ENCODE data around the gene RADIL.

The RADIL gene

GRCh38 chr7:4832711-4833110 is 50.8 kb downstream of the RADIL start:
- DNase-seq (ENCODE audit: insufficient read length, low spot score) (no peak), FAIRE-seq (no peak)

DNA sequence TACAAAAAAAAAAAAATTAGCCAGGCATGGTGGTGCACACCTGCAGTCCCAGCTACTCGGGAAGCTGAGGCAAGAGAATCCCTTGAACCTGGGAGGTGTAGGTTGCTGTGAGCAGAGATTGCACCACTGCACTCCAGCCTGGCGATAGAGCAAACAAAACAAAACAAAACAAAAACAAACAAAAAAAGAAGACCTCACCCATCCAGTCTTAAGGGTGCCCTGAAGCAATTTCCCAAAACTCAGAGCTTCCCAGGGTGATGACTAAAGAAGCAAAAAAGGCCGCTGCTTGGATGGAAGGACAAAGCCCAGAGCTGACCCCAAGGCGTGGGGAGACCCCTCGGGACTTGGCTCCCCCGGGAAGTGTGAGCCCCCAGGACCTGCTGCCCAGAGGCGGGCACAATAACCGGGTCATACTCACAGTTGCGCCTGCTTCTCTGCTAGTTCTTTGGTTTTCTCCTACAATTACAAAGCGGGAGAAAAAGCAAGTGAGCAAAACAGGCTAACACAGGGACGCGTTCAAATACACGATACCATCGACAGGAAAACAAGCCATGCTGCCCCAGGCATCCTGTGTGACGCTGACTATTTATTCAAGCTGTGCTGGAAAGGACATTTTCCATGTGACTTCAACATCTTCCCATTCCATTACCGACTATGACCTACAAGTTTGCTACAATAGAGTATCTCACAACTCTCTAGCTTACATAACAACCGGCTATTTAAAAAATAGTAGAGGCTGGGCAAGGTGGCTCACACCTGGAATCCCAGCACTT is 51.6 kb downstream of the RADIL start:
- no peak for FAIRE-seq

GRCh38 chr7:4830176-4830575 is 53.3 kb downstream of the RADIL start:
- DNase-seq (ENCODE audit: insufficient read length, low spot score) = peak; percentile 69
- peak; percentile 89 for FAIRE-seq

More for the DNA sequence above, 51.6 kb downstream of the RADIL start:
- no peak for DNase-seq (ENCODE audit: insufficient read length, low spot score)

GRCh38 chr7:4828720-4829383 is 54.7 kb downstream of the RADIL start:
- FAIRE-seq = no peak

DNA sequence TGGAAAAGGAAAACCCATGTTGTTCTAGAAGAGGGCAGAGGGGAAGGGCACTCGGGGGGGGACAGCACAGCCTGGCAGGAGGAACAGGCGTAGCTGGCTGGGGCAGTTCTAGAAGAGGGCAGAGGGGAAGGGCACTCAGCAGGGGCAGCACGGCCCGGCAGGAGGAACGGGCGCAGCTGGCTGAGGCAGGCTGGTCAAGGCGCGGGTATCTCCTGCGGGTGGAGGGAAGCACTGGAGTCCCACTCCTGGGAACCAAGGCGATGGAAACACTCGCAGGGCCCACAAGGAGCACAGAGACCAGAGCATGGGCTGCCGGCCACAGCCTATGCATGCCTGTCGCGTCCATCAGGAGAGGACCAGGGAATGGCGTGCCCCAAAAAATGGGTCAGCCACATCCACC is 58.4 kb downstream of the RADIL start:
- FAIRE-seq = no peak
- no peak for DNase-seq (ENCODE audit: insufficient read length, low spot score)

More at GRCh38 chr7:4828720-4829383, 54.7 kb downstream of the RADIL start:
- DNase-seq (ENCODE audit: insufficient read length, low spot score) = no peak

- DNase-seq (ENCODE audit: insufficient read length, low spot score) = no peak
- FAIRE-seq = no peak
These were observed 59.3 kb downstream of the RADIL start for GRCh38 chr7:4824120-4824775.

GRCh38 chr7:4823441-4824119 is 59.9 kb downstream of the RADIL start:
- DNase-seq (ENCODE audit: insufficient read length, low spot score) (no peak), FAIRE-seq (peak; percentile 46)

DNA sequence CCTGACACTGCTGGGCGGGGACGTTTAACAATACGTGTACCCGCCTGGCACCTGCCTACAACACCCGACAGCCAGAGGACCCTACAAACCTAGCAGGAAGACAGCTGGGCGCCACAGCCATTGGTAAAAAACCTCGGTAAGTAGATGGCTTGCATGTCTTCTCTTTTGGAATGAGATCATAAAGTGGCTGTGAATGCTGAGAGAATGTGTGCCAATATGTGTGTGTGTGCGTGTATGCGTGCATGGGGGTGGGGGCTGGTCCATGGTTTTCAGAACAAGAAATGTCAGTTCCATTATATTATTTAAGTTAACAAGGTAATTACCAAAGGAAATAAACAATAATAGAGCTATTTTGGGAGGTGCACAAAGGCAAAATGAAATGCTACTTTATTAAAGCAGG is 60.8 kb downstream of the RADIL start:
- FAIRE-seq = no peak
- DNase-seq (ENCODE audit: insufficient read length, low spot score) = no peak

- FAIRE-seq = no peak
- no peak for DNase-seq (ENCODE audit: insufficient read length, low spot score)
These were observed 62.5 kb downstream of the RADIL start for GRCh38 chr7:4820967-4821471.

GRCh38 chr7:4820405-4820966 is 63.0 kb downstream of the RADIL start:
- FAIRE-seq (no peak), DNase-seq (ENCODE audit: insufficient read length, low spot score) (no peak)

DNA sequence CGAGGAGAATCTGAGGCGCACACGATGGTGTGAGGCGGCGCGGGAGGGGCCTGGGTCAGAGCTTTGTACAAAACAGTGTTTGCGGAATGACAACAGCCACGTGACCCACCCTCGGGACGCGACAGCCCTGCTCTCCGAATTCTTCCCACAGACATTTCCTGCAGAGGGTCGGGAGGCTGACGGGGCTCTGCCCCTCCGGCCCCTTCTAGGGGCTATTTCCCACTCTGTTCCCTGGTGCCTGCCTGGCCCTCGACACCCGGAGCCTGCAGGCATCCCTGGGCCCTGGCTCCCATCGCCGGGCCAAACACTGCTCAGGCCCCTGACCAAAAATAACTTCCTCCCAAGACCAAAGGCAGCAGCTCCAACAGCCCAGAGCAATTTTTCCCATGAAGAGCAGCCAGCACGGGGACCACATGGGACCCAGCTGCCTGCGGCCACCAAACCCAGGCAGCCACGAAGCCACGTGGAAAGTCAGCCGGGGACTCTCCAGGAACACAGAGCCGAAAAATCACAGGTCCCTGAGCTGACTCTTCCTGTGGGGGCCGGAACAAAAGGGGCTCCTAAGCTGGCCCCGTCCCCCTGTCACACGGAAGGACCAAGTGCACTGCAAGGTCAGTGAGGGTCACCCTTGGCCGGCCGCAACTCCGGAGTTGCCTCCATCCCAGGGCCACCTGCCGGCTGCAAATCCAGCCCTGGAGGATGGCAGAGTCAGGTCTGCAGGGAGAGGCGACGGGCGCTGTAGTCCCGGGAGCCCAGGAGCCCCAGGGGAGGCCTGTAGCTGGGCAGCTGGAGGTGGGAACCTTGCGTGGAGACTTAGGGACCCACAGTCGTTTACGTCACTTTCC is 63.7 kb downstream of the RADIL start:
- no peak for FAIRE-seq
- DNase-seq (ENCODE audit: insufficient read length, low spot score) = no peak

DNA sequence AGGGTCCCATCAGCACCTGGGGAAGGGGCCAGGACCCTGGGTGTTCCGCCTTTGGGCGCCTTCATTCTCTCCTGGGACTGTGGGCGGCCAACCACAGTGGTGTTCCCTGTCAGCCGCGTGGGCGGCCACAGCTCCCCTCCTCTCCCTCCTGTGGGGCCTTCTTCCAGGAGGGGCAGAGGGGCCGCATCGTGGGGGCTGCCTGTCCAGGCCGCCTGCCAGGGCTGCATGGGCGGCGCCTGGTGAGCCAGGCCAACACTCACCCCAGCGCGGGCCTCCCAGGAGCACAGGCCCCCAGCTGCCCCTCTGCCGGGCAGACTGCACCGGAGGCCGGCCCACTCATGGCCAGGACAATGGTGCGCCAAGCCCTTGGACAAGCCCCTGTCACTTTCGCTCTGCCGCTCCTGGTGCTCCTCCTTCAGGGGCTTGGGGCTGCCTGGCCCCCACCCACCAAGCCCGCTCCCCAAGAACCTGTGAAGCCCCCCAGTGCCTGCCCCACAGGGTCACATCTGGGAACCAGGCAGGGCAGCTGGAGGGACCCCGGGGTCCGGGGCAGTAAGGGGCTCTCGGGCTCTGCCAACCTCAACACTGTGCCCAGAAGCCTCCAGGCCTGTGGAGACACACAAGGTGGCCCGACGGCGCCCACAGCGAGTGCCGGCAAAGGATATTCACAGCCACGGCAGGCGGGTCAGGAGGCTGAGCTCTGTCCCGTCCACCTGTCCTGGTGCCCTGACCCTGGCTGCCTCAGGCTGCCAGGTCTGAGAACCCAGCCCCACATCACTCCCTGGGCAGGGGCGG is 65.3 kb downstream of the RADIL start:
- FAIRE-seq = no peak
- no peak for DNase-seq (ENCODE audit: insufficient read length, low spot score)

DNA sequence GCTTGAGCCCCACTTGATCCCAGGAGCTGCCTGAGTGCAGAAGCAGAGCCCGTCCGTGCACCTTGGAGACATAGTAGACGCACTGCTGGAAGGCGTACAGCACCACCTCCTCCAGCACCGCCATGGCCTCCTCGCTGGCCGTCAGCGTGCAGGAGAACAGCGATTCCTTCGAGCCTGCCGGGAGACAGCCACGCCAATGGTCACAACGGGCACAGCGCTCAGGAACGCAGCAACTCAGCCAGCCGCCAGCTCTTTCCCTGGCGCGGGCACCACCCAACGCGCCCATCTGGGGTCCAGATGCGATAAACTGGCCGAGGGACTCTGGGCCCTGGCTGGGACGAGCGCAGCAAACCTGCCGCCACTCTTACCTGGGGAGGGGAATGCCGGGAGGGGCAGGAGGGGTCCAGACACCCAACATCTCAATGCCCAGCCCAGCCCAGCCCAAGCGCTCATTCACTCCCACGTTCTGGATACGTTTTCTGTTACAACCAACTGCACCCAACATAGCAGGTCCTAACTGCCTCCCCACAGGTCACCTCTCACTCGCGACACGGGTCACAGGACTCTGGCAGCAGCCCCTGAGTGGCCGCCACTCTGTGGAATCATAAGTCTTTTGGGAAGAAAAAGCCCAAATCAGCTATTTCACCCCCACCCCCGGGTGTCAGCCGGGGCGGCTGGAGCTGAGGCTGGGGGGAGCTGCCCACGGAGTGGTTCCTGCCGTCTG is 66.2 kb downstream of the RADIL start:
- FAIRE-seq (no peak), DNase-seq (ENCODE audit: insufficient read length, low spot score) (no peak)

- no peak for FAIRE-seq
These were observed 67.0 kb downstream of the RADIL start for GRCh38 chr7:4816419-4817080.

GRCh38 chr7:4815609-4816418 is 67.7 kb downstream of the RADIL start:
- FAIRE-seq (no peak), DNase-seq (ENCODE audit: insufficient read length, low spot score) (no peak)

More at GRCh38 chr7:4816419-4817080, 67.0 kb downstream of the RADIL start:
- DNase-seq (ENCODE audit: insufficient read length, low spot score) = no peak

GRCh38 chr7:4815121-4815520 is 68.4 kb downstream of the RADIL start:
- no peak for FAIRE-seq
- no peak for DNase-seq (ENCODE audit: insufficient read length, low spot score)

DNA sequence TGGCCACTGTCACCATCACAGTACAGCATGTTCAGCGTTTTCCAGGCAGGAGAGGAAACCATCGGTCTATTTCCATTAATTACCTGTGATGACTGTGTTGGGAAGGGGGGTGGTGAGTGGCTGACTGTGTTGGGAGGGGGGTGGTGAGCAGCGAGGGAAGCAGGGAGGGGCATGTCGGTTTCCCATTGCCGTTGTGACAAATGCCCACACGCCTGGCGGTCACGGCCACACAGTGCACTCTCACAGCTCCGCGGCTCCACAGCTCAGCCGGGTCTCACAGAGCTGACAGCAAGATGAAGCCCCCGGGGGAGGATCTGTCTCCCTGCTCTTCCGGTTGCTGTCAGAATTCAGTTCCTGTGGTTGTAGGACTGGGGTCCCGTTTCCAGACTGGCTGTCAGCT is 69.1 kb downstream of the RADIL start:
- no peak for FAIRE-seq
- no peak for DNase-seq (ENCODE audit: insufficient read length, low spot score)

Data from HTR-8/SVneo (cell line).